Tibial artery (tissue), 4 donors: ENCODE data around the gene CRYBA1.

Experiments
- DNase-seq, 2 donors: peaks; one replicate each; pipeline ENCODE4 v3.0.0-alpha.2; 2019
- H3K27ac ChIP-seq, 2 donors: fragments of 200-600 bp; sonication (generic) in 1 of 2; 1 replicate in 1 of 2; 2 replicates in 1 of 2; pipeline ENCODE4 v1.5.1; 2018 to 2019; ENCODE audit warnings: mild to moderate bottlenecking in 1 of 2
- H3K27me3 ChIP-seq, 2 donors: fragments of 200-600 bp; sonication (generic) in 1 of 2; one replicate each; pipeline versions ENCODE4 v1.5.1 to v1.6.0; 2016 to 2019
- H3K36me3 ChIP-seq, 3 donors: fragments of 200-600 bp; sonication (generic) in 2 of 3; one replicate each; pipeline ENCODE4 v1.5.1; 2016 to 2019; ENCODE audit warnings: mild to moderate bottlenecking in 2 of 3
- H3K4me1 ChIP-seq, 4 donors: fragments of 200-600 bp; sonication (generic) in 2 of 4; 1 replicate in 3 of 4; 2 replicates in 1 of 4; pipeline ENCODE4 v1.5.1; 2016 to 2019
- H3K4me3 ChIP-seq, 2 donors: fragments of 200-600 bp; sonication (generic) in 1 of 2; 1 replicate in 1 of 2; 2 replicates in 1 of 2; pipeline ENCODE4 v1.5.1; 2018 to 2019; ENCODE audit warnings: mild to moderate bottlenecking in 2 of 2
- H3K9me3 ChIP-seq, 3 donors: fragments of 200-600 bp; sonication (generic) in 1 of 3; one replicate each; pipeline ENCODE4 v1.5.1; 2016 to 2019
- CTCF ChIP-seq, 2 experiments: fragments of 200-600 bp in 1 of 2; fragments of 450-650 bp in 1 of 2; IDR thresholded peaks; one replicate each; pipeline ENCODE4 v1.5.1; 2017 to 2019; ENCODE audit warnings: antibody characterized with exemption in 2 of 2, mild to moderate bottlenecking in 1 of 2, moderate library complexity in 1 of 2
- intact Hi-C: fragments of 100-400 bp; cut with DNase I; formaldehyde crosslinking; loops from one replicate; pipeline ENCODE4 v1.15.0; 2023; ENCODE audit warnings: low total_unique reads

The CRYBA1 gene

GRCh38 chr17:29247219-29247618, 560 bp downstream of the CRYBA1 start:
- Histone ChIP-seq H3K36me3 (no peaks in the 10 kb centered on the region), H3K9me3 (no peaks in the 10 kb centered on the region), H3K4me3 (no peak overlapping the region), H3K27me3 (no peaks in the 10 kb centered on the region), H3K27ac (no peak overlapping the region), H3K4me1 (peaks cover 0 to 4% (median 0%) of the 10 kb centered on the region in 4 donors)
- intact Hi-C loops, result no loop called here
- no peak for DNase-seq
- no peak for TF ChIP-seq CTCF (IDR thresholded peaks at IDR 0.05)

GRCh38 chr17:29248845-29249244, 2.2 kb downstream of the CRYBA1 start:
- H3K9me3 ChIP-seq, result no peaks in the 10 kb centered on the region
- no peak for TF ChIP-seq CTCF (IDR thresholded peaks at IDR 0.05)
- DNase-seq, result no peak
- peaks cover 0 to 8% (median 0%) of the 10 kb centered on the region in 4 donors for H3K4me1 ChIP-seq
- intact Hi-C loops, result no loop called here
- H3K4me3 ChIP-seq, result no peak overlapping the region
- no peak overlapping the region for H3K27ac ChIP-seq
- no peaks in the 10 kb centered on the region for H3K36me3 ChIP-seq
- no peaks in the 10 kb centered on the region for H3K27me3 ChIP-seq

- TF ChIP-seq CTCF (IDR thresholded peaks at IDR 0.05), result no peak
- Histone ChIP-seq H3K27ac (no peak overlapping the region), H3K4me3 (no peak overlapping the region), H3K4me1 (peaks cover 0 to 20% (median 5%) of the 10 kb centered on the region in 4 donors), H3K36me3 (no peaks in the 10 kb centered on the region), H3K9me3 (no peaks in the 10 kb centered on the region), H3K27me3 (no peaks in the 10 kb centered on the region)
- intact Hi-C loops, result loop anchor here (5.0 kb wide), 1 partner anchor 42 kb away; the partner anchor contains the start of gene NUFIP2
- no peak for DNase-seq
Observed at GRCh38 chr17:29250666-29251065, 4.0 kb downstream of the CRYBA1 start.

GRCh38 chr17:29251184-29251583, 4.5 kb downstream of the CRYBA1 start:
- H3K4me3 ChIP-seq, result no peak overlapping the region
- DNase-seq, result no peak
- no peaks in the 10 kb centered on the region for H3K9me3 ChIP-seq
- intact Hi-C loops, result loop anchor here (5.0 kb wide), 1 partner anchor 41 kb away; the partner anchor contains the start of gene NUFIP2
- peaks cover 0 to 25% (median 9%) of the 10 kb centered on the region in 4 donors for H3K4me1 ChIP-seq
- H3K27me3 ChIP-seq, result no peaks in the 10 kb centered on the region
- H3K36me3 ChIP-seq, result no peaks in the 10 kb centered on the region
- no peak overlapping the region for H3K27ac ChIP-seq
- TF ChIP-seq CTCF (IDR thresholded peaks at IDR 0.05), result no peak

- intact Hi-C loops, result loop anchor here (5.0 kb wide), 1 partner anchor 40 kb away; the partner anchor contains the start of gene NUFIP2
- Histone ChIP-seq H3K4me1 (peaks cover 0 to 36% (median 19%) of the 10 kb centered on the region in 4 donors), H3K4me3 (no peak overlapping the region), H3K27ac (no peak overlapping the region), H3K9me3 (no peaks in the 10 kb centered on the region), H3K27me3 (no peaks in the 10 kb centered on the region), H3K36me3 (no peaks in the 10 kb centered on the region)
- DNase-seq, result no peak
- TF ChIP-seq CTCF (IDR thresholded peaks at IDR 0.05), result peak; percentile 41 to 48
Observed at GRCh38 chr17:29252101-29252791, 5.6 kb downstream of the CRYBA1 start.
